Sigmoid colon (tissue), 7 donors: ENCODE results near the gene CEP162. TPM values are rescaled to one million over a fixed set of nuclear protein-coding genes. Genes with fewer than 3 reads are reported as not detected.

Experiments used
- DNase-seq: peaks from one replicate; pipeline ENCODE4 v3.0.0-alpha.2; 2019
- H3K27ac ChIP-seq, 4 donors: fragments of 200-600 bp; sonication (generic); one replicate each; pipeline ENCODE4 v1.5.1; 2016 to 2019; ENCODE audit warnings: mild to moderate bottlenecking in 1 of 4
- H3K27me3 ChIP-seq, 3 donors: fragments of 200-600 bp; sonication (generic); one replicate each; pipeline ENCODE4 v1.5.1; 2019; ENCODE audit warnings: mild to moderate bottlenecking in 1 of 3
- H3K36me3 ChIP-seq, 4 donors: fragments of 200-600 bp; sonication (generic); one replicate each; pipeline ENCODE4 v1.5.1; 2016 to 2019
- H3K4me1 ChIP-seq, 4 donors: fragments of 200-600 bp; sonication (generic); one replicate each; pipeline ENCODE4 v1.5.1; 2017 to 2019
- H3K4me3 ChIP-seq, 4 donors: fragments of 200-600 bp; sonication (generic); one replicate each; pipeline ENCODE4 v1.5.1; 2017 to 2019; ENCODE audit warnings: mild to moderate bottlenecking in 2 of 4, moderate library complexity in 1 of 4
- H3K9me3 ChIP-seq, 4 donors: fragments of 200-600 bp in 3 of 4; sonication (generic) in 3 of 4; one replicate each; pipeline versions ENCODE4 v1.5.1 to v1.6.1; 2013 to 2019
- CTCF ChIP-seq, 4 experiments: fragments of 450-650 bp in 3 of 4; fragments of 200-600 bp in 1 of 4; IDR thresholded peaks; one replicate each; pipeline ENCODE4 v1.5.1; 2016 to 2019; ENCODE audit warnings: antibody characterized with exemption in 4 of 4, mild to moderate bottlenecking in 3 of 4, moderate library complexity in 2 of 4
- EP300 ChIP-seq, 4 donors: sonication (generic); formaldehyde crosslinking; IDR thresholded peaks; one replicate each; pipeline ENCODE4 v1.6.1; 2017; ENCODE audit warnings: antibody characterized with exemption in 4 of 4
- POLR2A ChIP-seq, 2 donors: fragments of 450-650 bp; IDR thresholded peaks; one replicate each; pipeline ENCODE4 v1.6.1; 2016; ENCODE audit warnings: antibody characterized with exemption in 2 of 2, mild to moderate bottlenecking in 2 of 2, moderate library complexity in 2 of 2
- POLR2AphosphoS5 ChIP-seq, 4 donors: sonication (generic); formaldehyde crosslinking; IDR thresholded peaks; one replicate each; pipeline ENCODE4 v1.6.1; 2017; ENCODE audit warnings: antibody characterized with exemption in 4 of 4
- WGBS, 2 donors: extraction: QIAGEN DNeasy Blood & Tissue Kit; methylation state at CpG; one replicate each; pipeline ENCODE4 v1.1.7; 2013; 5-methylcytosine and 5-hydroxymethylcytosine counted together
- intact Hi-C: fragments of 100-400 bp; cut with DNase I; formaldehyde crosslinking; loops from one replicate; pipeline ENCODE4 v1.15.1; 2023
- polyA plus RNA-seq, 3 donors: library from polyadenylated mRNA; stranded (reverse); fragments of 200-250 nt; gene quantifications; one replicate each; pipeline ENCODE4 v1.2.3, GENCODE V29; 2013
- total RNA-seq, 4 donors: library from RNA; depleted of rRNA; stranded (reverse); fragments of >200 nt; gene quantifications; one replicate each; pipeline ENCODE4 v1.1.0, GENCODE V29; 2016
- donor health status: healthy with polysubstance abuse.
- donor health status: Bipolar disorder and iron deficiency.
- donor health status: healthy.

CEP162 gene
- total and polyA plus RNA-seq, 7 donors = 1.8 to 18.6 (median 12.4) TPM

GRCh38 chr6:84095156-84095555 lies 132.3 kb downstream of the CEP162 start:
- Histone ChIP-seq H3K27me3 (no peaks in the 10 kb centered on the region), H3K9me3 (no peaks in the 10 kb centered on the region), H3K4me1 (no peaks in the 10 kb centered on the region), H3K4me3 (no peak overlapping the region), H3K36me3 (no peaks in the 10 kb centered on the region), H3K27ac (no peak overlapping the region)
- no peak for DNase-seq
- intact Hi-C loops = no loop called here
- TF ChIP-seq POLR2A (IDR thresholded peaks at IDR 0.05) = no peak
- no peak for TF ChIP-seq EP300 (IDR thresholded peaks at IDR 0.05)
- TF ChIP-seq POLR2AphosphoS5 (IDR thresholded peaks at IDR 0.05) = no peak
- TF ChIP-seq CTCF (IDR thresholded peaks at IDR 0.05) = no peak

DNA sequence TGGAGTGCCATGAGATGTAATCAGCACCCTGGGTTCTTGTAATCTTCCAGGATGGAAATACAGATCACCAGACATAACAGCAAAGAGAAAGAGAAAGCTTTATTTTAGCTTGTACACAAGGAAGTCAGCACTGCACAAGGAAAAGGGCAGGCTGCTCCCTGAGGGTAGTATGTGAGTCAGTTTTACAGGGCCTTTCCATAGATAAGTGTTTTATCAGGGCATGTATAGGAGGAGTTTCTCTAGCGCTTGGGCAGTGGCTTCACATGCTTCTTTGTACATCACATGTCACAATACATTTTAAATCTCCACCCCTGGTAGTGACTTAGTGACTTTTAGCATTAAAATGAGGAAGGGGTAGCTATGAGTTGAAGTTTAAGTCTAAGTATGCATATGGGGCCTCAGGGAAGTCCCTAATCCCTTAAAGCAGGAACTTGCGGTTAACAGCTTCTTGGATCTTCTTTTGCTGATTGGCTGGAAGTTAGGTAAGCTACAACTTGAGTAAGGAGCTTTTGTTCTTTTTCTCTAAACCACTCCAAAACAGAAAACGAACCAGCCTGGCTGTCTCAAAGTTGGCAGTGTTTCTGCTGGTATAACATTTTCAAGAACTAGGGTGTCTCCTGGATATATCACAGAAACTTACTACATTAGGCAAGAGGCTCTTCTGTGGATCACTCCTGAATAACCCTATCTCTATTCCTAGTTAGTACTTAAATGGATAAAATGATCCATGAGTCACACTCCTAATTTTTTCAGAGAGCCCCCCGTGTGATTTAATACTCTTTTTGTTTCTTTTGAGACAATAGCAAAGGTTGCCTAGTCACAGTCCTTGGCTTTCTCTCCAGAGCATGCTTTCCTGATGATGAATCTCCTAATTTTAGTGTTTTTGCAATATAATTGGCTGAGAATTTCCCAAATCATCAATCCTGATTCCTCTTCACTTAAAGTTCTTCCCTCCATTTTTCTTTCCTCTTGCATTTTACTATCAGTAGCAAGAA lies 133.7 kb downstream of the CEP162 start:
- no peaks in the 10 kb centered on the region for H3K4me1 ChIP-seq
- H3K36me3 ChIP-seq = no peaks in the 10 kb centered on the region
- H3K27ac ChIP-seq = no peak overlapping the region
- DNase-seq = no peak
- no peak overlapping the region for H3K4me3 ChIP-seq
- WGBS, 2 donors = 73 to 76% methylated on average over 4 of the region's 4 CpGs
- no peaks in the 10 kb centered on the region for H3K9me3 ChIP-seq
- intact Hi-C loops = no loop called here
- H3K27me3 ChIP-seq = no peaks in the 10 kb centered on the region
- TF ChIP-seq POLR2A (IDR thresholded peaks at IDR 0.05) = no peak
- no peak for TF ChIP-seq EP300 (IDR thresholded peaks at IDR 0.05)

DNA sequence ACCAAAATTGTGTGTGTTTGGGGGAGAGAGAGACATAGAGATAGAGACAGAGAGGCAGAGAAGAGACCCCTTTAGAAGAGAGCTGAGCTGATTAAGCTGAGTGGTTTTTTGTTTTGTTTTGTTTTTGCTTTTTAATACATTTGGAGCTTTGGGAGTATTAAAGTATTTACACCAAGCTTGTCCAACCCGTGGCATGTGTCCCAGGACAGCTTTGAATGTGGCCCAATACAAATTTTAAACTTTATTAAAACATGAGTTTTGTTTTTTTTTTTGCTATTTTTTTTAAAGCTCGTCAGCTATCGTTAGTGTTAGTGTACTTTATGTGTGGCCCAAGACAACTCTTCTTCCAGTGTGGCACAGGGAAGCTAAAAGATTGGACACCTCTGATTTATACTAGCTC lies 137.9 kb downstream of the CEP162 start:
- TF ChIP-seq CTCF (IDR thresholded peaks at IDR 0.05) (no peak), EP300 (IDR thresholded peaks at IDR 0.05) (no peak), POLR2A (IDR thresholded peaks at IDR 0.05) (no peak), POLR2AphosphoS5 (IDR thresholded peaks at IDR 0.05) (no peak)
- H3K9me3 ChIP-seq = no peaks in the 10 kb centered on the region
- no peaks in the 10 kb centered on the region for H3K27me3 ChIP-seq
- no peaks in the 10 kb centered on the region for H3K4me1 ChIP-seq
- intact Hi-C loops = no loop called here
- no peak overlapping the region for H3K4me3 ChIP-seq
- H3K27ac ChIP-seq = no peak overlapping the region
- 64 to 77% methylated on average over 3 of the region's 3 CpGs for WGBS, 2 donors
- no peak for DNase-seq
- no peaks in the 10 kb centered on the region for H3K36me3 ChIP-seq

DNA sequence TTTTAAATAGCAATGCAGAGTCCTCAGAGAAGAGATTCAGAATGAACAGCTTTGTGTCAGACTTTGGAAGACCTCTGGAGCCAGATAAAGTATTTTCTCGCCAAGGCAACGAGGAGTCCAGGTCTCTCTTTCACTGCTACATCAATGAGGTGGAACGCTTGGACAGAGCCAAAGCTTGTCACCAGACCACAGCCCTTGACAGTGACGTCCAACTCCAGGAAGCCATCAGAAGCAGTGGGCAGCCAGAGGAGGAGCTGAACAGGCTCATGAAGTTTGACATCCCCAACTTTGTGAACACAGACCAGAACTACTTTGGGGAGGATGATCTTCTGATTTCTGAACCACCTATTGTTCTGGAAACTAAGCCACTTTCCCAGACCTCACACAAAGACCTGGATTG lies 138.4 kb downstream of the CEP162 start:
- WGBS, 2 donors = 79 to 85% methylated on average over 4 of the region's 4 CpGs

More for the DNA sequence above, 138.4 kb downstream of the CEP162 start:
- H3K27me3 ChIP-seq = no peaks in the 10 kb centered on the region
- no peaks in the 10 kb centered on the region for H3K4me1 ChIP-seq
- no peak overlapping the region for H3K4me3 ChIP-seq
- H3K9me3 ChIP-seq = no peaks in the 10 kb centered on the region
- intact Hi-C loops = no loop called here
- DNase-seq = no peak
- H3K27ac ChIP-seq = no peak overlapping the region
- no peak for TF ChIP-seq POLR2AphosphoS5 (IDR thresholded peaks at IDR 0.05)
- no peak for TF ChIP-seq EP300 (IDR thresholded peaks at IDR 0.05)
- TF ChIP-seq CTCF (IDR thresholded peaks at IDR 0.05) = no peak
- TF ChIP-seq POLR2A (IDR thresholded peaks at IDR 0.05) = no peak
- H3K36me3 ChIP-seq = no peaks in the 10 kb centered on the region
